ENCODE measurements around the gene IL6ST. TPM values are rescaled to one million over a fixed set of nuclear protein-coding genes. Genes with fewer than 3 reads are reported as not detected.

The IL6ST gene
- total and polyA plus RNA-seq, 2 experiments from 2014 or later = 219 to 503 TPM

GRCh38 chr5:55929020-55929799 is 65.6 kb downstream of the IL6ST start:
- H4K20me1 ChIP-seq (ENCODE audit: insufficient read depth, poor library complexity, severe bottlenecking) = no peaks in the 10 kb centered on the region
- no peaks in the 10 kb centered on the region for H3K9me3 ChIP-seq (ENCODE audit: low read depth)
- no peak for DNase-seq (ENCODE audit: low spot score)
- H3K4me2 ChIP-seq = no peak overlapping the region
- TF ChIP-seq, protein P1, sequence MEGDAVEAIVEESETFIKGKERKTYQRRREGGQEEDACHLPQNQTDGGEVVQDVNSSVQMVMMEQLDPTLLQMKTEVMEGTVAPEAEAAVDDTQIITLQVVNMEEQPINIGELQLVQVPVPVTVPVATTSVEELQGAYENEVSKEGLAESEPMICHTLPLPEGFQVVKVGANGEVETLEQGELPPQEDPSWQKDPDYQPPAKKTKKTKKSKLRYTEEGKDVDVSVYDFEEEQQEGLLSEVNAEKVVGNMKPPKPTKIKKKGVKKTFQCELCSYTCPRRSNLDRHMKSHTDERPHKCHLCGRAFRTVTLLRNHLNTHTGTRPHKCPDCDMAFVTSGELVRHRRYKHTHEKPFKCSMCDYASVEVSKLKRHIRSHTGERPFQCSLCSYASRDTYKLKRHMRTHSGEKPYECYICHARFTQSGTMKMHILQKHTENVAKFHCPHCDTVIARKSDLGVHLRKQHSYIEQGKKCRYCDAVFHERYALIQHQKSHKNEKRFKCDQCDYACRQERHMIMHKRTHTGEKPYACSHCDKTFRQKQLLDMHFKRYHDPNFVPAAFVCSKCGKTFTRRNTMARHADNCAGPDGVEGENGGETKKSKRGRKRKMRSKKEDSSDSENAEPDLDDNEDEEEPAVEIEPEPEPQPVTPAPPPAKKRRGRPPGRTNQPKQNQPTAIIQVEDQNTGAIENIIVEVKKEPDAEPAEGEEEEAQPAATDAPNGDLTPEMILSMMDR (IDR thresholded peaks at IDR 0.05; ENCODE audit: poor library complexity) = no peak
- TF ChIP-seq EZH2 (IDR thresholded peaks at IDR 0.05; ENCODE audit: borderline replicate concordance) = no peak
- TF ChIP-seq EZH2phosphoT487 (IDR thresholded peaks at IDR 0.05; ENCODE audit: low read depth, severe bottlenecking, unreplicated experiment) = no peak
- WGBS (ENCODE audit: low lambda C conversion rate, missing lambda C conversion rate) = 97% methylated on average over 12 of the region's 12 CpGs
- H3K27me3 ChIP-seq = no peaks in the 10 kb centered on the region
- peaks cover 9% of the 10 kb centered on the region for H3K4me1 ChIP-seq (ENCODE audit: insufficient read depth)
- no peak overlapping the region for H3K4me3 ChIP-seq
- H3K9me2 ChIP-seq (replicated peaks; ENCODE audit: insufficient read depth) = no peaks in the 10 kb centered on the region
- no peaks in the 10 kb centered on the region for H3K36me3 ChIP-seq (replicated peaks; ENCODE audit: insufficient read depth, low read depth)
- H3K27ac ChIP-seq = no peak overlapping the region
- H2AFZ ChIP-seq = no peak overlapping the region
- H3K79me2 ChIP-seq = no peaks in the 10 kb centered on the region

DNA sequence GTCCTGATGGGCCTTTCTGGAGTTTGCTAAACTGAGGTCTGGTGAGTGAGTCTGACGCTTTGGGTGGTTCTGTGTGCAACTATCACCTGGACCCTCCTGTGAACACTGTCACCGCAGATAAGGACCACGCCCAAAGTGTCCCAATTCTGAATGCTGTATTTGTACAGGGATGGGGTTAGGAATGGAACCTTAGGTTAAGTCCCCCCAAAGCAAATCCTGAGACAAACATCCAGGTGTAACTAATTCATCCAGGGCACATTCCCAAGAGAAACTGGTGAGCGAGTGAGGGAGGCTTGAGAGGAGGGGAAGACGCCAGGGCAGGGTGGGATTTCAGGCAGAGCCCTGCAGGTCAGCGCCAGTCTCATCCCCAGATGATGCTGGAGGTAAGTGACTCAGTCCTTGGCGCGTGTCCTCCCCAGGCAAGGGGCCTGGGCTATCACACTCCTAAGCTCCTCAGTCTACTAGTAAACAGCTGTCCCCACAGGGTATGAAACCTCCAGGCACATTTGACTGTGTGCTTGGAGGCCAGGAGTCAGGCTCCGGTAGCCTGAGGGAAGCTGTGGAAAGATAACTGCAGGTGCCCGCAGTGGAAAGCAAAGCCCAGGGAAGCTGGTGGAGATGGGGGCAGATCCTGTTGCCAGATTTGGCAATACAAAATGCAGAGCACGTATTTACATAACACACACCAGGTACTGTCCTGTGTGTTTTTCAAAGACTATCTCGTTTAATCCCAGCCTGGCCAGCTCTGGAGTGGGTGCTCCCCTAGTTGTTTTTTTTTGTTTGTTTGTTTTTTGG is 66.7 kb downstream of the IL6ST start:
- H3K9me3 ChIP-seq (ENCODE audit: low read depth) = no peaks in the 10 kb centered on the region
- H3K4me1 ChIP-seq (ENCODE audit: insufficient read depth) = peaks cover 1% of the 10 kb centered on the region

DNA sequence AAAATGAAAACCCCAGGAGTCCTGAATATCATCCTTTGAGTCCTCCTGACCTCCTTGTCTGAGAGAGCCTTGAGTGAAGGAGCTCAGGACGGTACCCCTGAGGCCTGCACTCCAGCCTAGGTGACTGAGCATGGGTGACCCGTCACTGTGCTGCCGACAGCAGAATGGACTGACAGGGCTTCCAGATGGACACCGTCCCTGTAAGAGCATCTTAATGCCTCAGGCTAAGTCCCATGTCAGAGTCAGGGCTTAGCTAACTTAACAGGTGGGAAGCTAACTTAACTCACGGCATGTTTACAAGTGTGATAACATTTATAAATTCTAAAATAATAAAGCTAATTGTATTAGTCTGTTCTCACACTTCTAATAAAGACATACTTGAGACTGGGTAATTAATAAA is 68.3 kb downstream of the IL6ST start:
- Histone ChIP-seq H3K79me2 (no peaks in the 10 kb centered on the region), H3K9me2 (replicated peaks; ENCODE audit: insufficient read depth) (no peaks in the 10 kb centered on the region), H3K4me2 (no peak overlapping the region), H3K27ac (no peak overlapping the region), H3K27me3 (no peaks in the 10 kb centered on the region), H3K36me3 (replicated peaks; ENCODE audit: insufficient read depth, low read depth) (no peaks in the 10 kb centered on the region), H3K9me3 (ENCODE audit: low read depth) (no peaks in the 10 kb centered on the region), H4K20me1 (ENCODE audit: insufficient read depth, poor library complexity, severe bottlenecking) (no peaks in the 10 kb centered on the region), H2AFZ (no peak overlapping the region), H3K4me1 (ENCODE audit: insufficient read depth) (no peaks in the 10 kb centered on the region), H3K4me3 (no peak overlapping the region)
- no peak for TF ChIP-seq EZH2 (IDR thresholded peaks at IDR 0.05; ENCODE audit: borderline replicate concordance)
- TF ChIP-seq, protein P1 (IDR thresholded peaks at IDR 0.05; ENCODE audit: poor library complexity) = no peak
- TF ChIP-seq EZH2phosphoT487 (IDR thresholded peaks at IDR 0.05; ENCODE audit: low read depth, severe bottlenecking, unreplicated experiment) = no peak
- 80% methylated on average over 5 of the region's 5 CpGs for WGBS (ENCODE audit: low lambda C conversion rate, missing lambda C conversion rate)
- no peak for DNase-seq (ENCODE audit: low spot score)

More for the DNA sequence above, 66.7 kb downstream of the IL6ST start:
- H4K20me1 ChIP-seq (ENCODE audit: insufficient read depth, poor library complexity, severe bottlenecking) = no peaks in the 10 kb centered on the region
- no peak overlapping the region for H2AFZ ChIP-seq
- no peak overlapping the region for H3K27ac ChIP-seq
- H3K4me3 ChIP-seq = no peak overlapping the region
- WGBS (ENCODE audit: low lambda C conversion rate, missing lambda C conversion rate) = 72% methylated on average over 12 of the region's 12 CpGs
- no peak overlapping the region for H3K4me2 ChIP-seq
- H3K9me2 ChIP-seq (replicated peaks; ENCODE audit: insufficient read depth) = no peaks in the 10 kb centered on the region
- no peaks in the 10 kb centered on the region for H3K79me2 ChIP-seq
- H3K27me3 ChIP-seq = no peaks in the 10 kb centered on the region
- TF ChIP-seq EZH2 (IDR thresholded peaks at IDR 0.05; ENCODE audit: borderline replicate concordance) = no peak
- H3K36me3 ChIP-seq (replicated peaks; ENCODE audit: insufficient read depth, low read depth) = no peaks in the 10 kb centered on the region
- no peak for DNase-seq (ENCODE audit: low spot score)

DNA sequence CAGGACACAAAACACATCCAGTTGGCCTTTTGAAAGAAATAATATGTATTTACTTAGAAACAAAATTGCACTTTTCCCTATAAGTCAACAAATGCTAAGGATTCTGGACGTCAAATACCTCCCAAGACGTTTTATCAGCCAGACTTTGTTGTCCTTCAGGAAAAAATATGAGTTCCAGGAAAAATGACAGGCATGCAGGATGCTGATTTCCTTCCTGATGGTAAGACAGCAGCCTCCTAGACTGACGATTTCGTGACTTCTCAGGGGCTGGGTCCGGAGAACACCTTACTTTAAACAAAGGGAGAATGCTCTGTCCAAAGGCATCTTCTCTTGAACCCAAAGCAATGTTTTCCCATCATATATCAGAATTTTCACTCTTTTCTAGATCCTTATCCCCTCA is 69.1 kb downstream of the IL6ST start:
- no peaks in the 10 kb centered on the region for H4K20me1 ChIP-seq (ENCODE audit: insufficient read depth, poor library complexity, severe bottlenecking)
- 65% methylated on average over 5 of the region's 5 CpGs for WGBS (ENCODE audit: low lambda C conversion rate, missing lambda C conversion rate)
- H3K36me3 ChIP-seq (replicated peaks; ENCODE audit: insufficient read depth, low read depth) = no peaks in the 10 kb centered on the region
- H3K9me3 ChIP-seq (ENCODE audit: low read depth) = no peaks in the 10 kb centered on the region
- DNase-seq (ENCODE audit: low spot score) = no peak
- no peak overlapping the region for H3K27ac ChIP-seq
- no peaks in the 10 kb centered on the region for H3K79me2 ChIP-seq
- H2AFZ ChIP-seq = no peak overlapping the region
- no peaks in the 10 kb centered on the region for H3K27me3 ChIP-seq
- no peaks in the 10 kb centered on the region for H3K4me1 ChIP-seq (ENCODE audit: insufficient read depth)
- H3K4me3 ChIP-seq = no peak overlapping the region
- H3K4me2 ChIP-seq = no peak overlapping the region
- TF ChIP-seq EZH2 (IDR thresholded peaks at IDR 0.05; ENCODE audit: borderline replicate concordance) (no peak), EZH2phosphoT487 (IDR thresholded peaks at IDR 0.05; ENCODE audit: low read depth, severe bottlenecking, unreplicated experiment) (no peak)
- TF ChIP-seq, protein P1 (IDR thresholded peaks at IDR 0.05; ENCODE audit: poor library complexity) = no peak
- no peaks in the 10 kb centered on the region for H3K9me2 ChIP-seq (replicated peaks; ENCODE audit: insufficient read depth)
